HL-60 (cell line): ENCODE results near the gene WWOX.

Experiments used
- DNase-seq, 2 experiments: peaks; one replicate each; pipeline ENCODE4 v3.0.0-alpha.2; 2010 to 2020; ENCODE audit warnings: low read depth in 1 of 2, low spot score in 1 of 2
- H3K27ac ChIP-seq: fragments of 250-450 bp; sonication (Bioruptor Pico); replicated peaks from 2 replicates; pipeline ENCODE4 v1.5.1; 2020; ENCODE audit warnings: mild to moderate bottlenecking, moderate library complexity
- H3K27me3 ChIP-seq: fragments of 250-450 bp; sonication (Bioruptor Pico); 2 replicates; pipeline ENCODE4 v1.5.1; 2021; ENCODE audit warnings: mild to moderate bottlenecking, moderate library complexity; ENCODE audit not compliant: insufficient read depth, poor library complexity, severe bottlenecking
- H3K4me3 ChIP-seq: replicated peaks from 2 replicates; pipeline ENCODE4 v1.5.1; 2011; ENCODE audit warnings: mild to moderate bottlenecking, control low read depth, low read length; ENCODE audit not compliant: insufficient read depth
- CTCF ChIP-seq: IDR thresholded peaks from one replicate; pipeline ENCODE4 v1.5.1; 2011; ENCODE audit warnings: low read length, control low read depth, inconsistent platforms; ENCODE audit not compliant: insufficient read depth
- GABPA ChIP-seq: IDR thresholded peaks from 2 replicates; pipeline ENCODE4 v1.6.1; 2012; ENCODE audit warnings: low read depth
- POLR2AphosphoS5 ChIP-seq: IDR thresholded peaks from 2 replicates; pipeline ENCODE4 v1.6.1; 2012; ENCODE audit warnings: low read depth
- REST ChIP-seq: IDR thresholded peaks from 2 replicates; pipeline ENCODE4 v1.6.1; 2012; ENCODE audit warnings: low read depth; ENCODE audit not compliant: insufficient replicate concordance
- SPI1 ChIP-seq: IDR thresholded peaks from 2 replicates; pipeline ENCODE4 v1.6.1; 2012; ENCODE audit warnings: low read depth, mild to moderate bottlenecking, borderline replicate concordance

Gene WWOX

DNA sequence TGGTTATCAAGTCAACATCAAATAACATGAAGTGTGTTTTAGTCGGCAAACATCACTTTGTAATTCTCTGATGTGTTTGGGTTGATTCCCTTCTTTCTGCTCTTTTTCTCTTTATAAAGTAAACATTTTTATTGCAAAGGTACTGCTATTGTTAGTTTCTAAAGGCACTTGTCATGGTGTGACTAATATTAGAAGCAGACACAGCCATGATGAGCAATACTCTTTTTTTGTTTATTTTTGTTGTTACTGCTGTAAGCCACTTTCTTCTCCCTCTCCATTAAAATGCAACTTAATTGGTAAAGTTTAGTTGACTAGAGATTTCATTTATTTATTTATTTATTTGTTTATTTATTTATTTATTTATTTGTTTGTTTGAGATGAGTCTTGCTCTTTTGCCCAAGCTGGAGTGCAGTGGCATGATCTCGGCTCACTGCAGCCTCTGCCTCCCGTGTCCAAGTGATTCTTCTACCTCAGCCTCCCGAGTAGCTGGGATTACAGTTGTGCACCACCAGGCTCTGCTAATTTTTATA, 424.7 kb downstream of the WWOX start:
- TF ChIP-seq POLR2AphosphoS5 (no peak), GABPA (no peak), SPI1 (no peak), REST (no peak), CTCF (no peak)
- Histone ChIP-seq H3K27ac (no peak overlapping the region), H3K4me3 (no peak overlapping the region), H3K27me3 (no peaks in the 10 kb centered on the region)
- no peak for DNase-seq

DNA sequence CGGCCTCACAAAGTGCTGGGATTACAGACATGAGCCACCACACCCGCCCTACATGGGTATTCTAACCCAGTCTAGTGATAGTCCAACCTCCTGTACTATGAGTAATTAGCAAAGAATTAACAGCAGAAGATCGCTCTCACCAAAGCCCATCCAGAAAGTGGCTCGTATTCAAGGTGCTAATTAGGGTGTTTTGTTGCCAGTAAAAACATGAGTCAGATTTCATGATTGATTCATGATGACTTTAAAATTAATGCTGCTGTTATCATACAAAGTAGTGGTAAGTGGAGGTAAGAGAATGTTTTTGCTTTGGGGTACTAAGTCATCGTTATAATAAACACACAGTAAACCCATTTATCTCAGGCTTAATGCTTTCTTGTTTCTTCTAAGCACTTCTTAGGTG, 428.8 kb downstream of the WWOX start:
- no peak for TF ChIP-seq CTCF
- TF ChIP-seq GABPA = no peak
- no peak for TF ChIP-seq REST
- no peak for TF ChIP-seq SPI1
- H3K27ac ChIP-seq = no peak overlapping the region
- no peak overlapping the region for H3K4me3 ChIP-seq
- no peak for DNase-seq
- H3K27me3 ChIP-seq = no peaks in the 10 kb centered on the region

GRCh38 chr16:78529881-78530280, 430.4 kb downstream of the WWOX start:
- no peak for TF ChIP-seq REST
- no peak for TF ChIP-seq SPI1
- TF ChIP-seq GABPA = no peak
- TF ChIP-seq POLR2AphosphoS5 = no peak
- TF ChIP-seq CTCF = no peak
- no peak for DNase-seq
- no peak overlapping the region for H3K4me3 ChIP-seq
- H3K27me3 ChIP-seq = no peaks in the 10 kb centered on the region
- H3K27ac ChIP-seq = no peak overlapping the region
